ELF-1 (cell line): ENCODE measurements around the gene SLC30A1.
"Not testable (repeated sequence)": the region's sequence is repeated elsewhere in the genome, so short reads cannot be mapped to it uniquely, and the experiment has no call there.

Experiments used
- DNase-seq: peaks from one replicate; pipeline ENCODE4 v3.0.0-alpha.2; 2016; ENCODE audit warnings: low read depth, low spot score

SLC30A1 gene

DNA sequence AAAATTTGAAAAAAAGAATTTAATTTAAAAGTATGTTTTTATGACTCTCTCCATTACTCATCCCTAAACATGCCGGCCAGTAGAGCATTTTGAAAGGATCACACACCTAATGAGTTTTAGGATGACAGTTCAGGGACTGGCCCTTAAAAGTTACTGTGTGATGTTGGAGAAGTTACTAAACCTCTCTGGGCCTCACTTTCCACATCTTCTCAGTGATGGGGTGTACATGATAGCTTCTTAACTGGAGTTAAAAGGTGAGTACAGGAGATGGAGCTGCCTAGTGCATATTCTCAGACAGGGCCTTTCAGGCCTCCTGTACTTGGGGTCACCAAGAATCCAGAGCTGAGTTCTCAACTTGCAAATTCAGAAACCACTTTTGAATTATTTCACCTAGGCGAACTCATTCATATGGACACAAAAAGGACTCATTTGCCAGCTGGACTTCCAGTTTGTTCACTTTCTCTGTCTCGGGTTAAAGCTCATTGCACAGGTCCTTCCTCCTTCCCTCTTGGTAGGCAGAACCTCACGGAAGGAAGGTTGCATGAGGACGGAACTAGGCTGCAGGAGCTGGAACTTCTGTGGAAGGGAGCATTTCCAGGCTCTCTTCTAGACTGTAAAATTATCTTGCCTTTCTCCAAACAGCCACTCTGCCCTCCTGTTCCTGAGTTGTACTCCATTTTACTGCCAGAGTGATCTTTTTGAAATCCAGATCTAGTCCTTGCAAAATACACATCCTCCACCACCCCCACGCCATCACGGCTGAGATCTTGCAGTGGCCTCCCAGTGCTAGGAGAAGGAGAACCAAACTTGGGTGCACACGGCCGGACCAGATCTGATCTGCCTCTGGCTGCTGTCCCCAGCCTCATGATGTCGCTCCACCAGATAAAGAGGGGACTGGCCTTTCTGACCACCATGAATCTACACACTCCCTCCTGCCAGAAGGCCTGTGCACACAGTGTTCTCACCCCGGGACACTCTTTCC lies 4.3 kb upstream of the SLC30A1 start:
- no peak for DNase-seq

DNA sequence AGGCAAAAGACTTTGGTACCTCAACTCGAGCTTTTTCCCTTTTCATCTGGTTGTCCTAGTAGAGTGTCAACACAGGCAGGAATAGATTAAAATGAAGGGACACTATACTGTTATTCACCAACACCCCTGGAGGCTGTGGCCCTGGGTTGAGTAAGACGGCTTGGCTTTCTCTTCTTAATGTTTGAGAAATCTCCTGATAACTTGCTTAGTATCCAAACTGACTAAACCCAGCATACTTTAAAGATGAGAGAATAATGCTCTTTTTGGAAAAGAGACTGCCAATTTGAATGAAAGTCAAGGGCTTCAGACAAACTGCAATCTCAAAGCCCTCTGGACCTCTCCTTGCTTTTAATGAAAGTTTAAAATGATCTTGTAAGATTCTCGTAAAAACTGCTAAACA lies 2.6 kb upstream of the SLC30A1 start:
- no peak for DNase-seq

DNA sequence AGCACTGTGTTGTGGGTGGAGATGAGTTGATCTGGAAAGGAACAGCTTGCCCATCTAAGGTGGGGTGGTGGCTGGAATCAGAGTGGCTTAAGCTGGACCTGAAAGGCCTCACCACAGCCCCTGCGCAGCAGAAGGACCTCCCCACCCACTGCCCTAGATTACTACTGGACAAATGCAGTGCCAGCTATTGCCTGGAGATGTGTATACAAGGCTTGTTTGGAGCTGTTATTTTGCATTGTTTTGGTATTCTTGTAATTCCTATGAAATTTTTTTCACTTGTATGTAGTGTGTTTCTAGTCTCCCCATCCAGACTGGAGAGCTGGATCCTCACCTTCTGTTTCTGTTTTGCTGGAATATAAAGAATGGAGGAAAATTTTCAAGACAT lies 1.3 kb upstream of the SLC30A1 start:
- peak; percentile 7 for DNase-seq

DNA sequence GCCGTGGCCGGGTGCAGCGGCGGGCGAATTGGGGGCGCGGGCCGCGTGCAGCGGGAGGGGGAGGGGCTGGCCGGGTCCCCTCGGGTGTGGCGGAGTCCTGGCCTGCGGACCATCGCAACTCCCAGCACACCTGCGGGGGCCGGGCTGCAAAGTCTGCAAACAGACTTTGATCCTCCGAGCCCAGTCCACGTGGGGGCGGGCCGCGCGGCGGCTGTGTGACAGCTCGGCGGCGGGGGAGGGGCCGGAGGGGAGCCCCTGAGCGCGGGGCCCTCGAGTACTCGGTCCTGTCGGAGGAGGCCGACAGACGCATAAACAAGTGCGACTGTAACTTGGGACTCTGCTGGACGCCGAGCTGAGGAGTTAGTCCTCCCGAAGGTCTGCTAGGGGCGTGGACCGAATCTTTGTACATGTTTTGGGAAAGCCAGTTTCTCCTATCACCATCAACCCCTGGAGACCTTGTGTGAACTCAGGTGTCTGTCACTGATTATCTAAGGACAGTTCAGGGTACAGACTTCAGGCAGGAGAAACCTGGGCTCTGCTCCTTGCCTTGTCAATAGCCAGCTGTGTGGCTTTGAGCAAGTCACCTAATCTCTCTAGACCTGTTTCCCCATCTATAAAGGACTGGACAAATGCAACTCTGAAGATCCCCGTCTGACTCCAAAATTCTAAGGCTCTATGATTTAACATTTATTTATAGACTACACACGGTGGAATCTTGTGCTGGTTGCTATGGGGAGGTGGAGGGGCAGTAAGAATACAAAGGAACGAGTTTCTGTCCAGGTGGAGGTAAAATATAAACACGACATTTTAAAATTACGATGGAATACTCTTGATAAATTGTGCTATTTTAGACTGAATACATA lies 710 bp upstream of the SLC30A1 start:
- DNase-seq, result peak; percentile 73

DNA sequence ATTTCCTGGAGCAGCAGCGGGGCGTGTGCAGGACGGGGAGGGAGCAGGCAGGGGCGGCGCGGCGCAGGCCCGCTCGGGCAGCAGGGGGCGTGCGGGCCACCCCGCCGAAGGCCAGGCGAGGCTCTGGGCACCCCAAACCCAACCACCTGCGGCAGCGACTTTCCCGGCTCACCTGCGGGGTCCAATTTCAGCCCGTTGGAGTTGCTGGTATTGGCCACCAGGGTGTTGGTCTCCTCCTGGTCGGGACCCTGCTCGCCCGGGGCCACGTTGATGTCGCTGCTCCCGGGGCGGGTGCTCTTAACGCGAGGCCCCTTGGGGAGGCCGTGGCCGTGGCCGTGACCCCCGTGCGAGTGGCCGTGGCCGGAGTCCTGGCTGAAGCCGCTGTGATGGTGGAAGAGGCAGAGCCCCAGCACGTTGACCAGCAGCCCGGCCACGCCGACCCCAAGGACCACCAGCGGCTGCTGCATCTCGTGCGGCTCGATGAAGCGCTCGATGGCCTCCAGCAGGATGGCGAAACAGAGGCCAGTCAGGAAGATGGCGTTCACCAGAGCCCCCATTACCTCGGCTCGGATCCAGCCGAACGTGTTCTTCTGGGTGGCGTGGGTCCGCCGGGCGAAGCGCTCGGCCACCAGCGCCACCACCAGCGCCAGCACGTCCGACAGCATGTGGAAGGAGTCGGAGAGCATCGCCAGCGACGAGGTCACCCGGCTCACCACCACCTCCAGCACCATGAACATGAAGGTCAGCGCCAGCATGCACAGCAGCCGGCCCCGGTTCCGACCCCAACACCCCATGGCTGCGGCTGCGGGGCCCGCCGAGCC lies 932 bp downstream of the SLC30A1 start:
- peak; percentile 88 for DNase-seq

DNA sequence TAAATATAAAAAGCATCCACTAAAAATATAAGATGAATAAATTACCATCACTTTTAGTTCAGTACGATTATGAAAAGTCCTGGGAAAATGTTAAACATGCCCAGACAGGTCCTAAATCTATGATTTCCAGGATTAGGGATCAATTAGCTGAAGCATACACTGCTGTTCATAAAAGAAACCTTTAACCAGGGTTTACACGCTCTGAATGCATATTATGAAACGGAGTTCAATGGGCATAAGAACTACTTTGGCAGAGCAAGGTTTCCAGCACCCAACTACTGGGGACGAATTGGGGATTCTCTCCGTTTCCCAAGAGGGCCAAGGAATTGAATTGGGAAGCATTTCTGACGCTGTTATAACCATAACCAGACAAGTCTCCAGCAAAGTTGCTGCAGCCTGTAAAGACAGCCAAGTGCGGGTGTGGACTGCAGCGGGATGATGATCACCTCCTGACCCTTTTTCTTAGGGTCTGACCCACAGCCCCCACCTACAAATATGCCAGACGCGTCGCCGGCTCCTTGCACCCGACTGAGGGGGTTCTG lies 1.6 kb downstream of the SLC30A1 start:
- no peak for DNase-seq

DNA sequence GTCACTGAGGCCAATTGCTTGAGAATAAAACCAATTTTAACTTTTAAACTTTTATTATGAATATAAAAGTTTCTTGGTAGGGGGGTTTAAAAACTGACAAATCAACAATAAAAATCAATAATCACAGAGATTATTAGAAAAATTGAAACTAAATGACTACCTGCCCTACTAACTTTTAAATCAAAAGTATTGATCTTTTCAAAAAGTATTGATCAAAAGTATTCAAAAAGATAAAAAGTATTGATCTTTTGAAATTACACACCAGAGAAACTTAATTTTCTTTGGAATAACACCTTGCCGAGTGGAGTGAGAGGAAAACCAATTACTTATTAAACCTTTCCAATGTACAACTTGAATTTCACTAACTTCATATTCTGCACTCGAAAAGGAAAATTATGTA lies 2.2 kb downstream of the SLC30A1 start:
- no peak for DNase-seq

DNA sequence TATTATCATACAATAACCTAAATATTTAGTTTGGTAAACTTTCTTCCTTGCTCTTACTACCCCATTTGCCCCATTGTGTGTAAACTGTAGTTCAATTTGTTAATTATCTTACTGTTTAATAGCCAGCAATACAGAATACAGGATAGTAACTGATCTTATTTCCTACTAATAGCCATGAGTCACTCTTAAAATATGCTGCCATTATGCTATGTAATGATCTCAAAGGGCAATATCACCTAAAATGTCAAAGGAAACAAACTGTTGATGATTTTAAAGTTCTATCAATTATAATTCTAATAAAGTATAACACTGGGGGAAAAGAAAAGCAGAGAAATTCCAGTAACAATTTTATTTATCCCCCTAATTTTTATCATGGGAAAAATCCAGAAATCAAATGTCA lies 4.3 kb downstream of the SLC30A1 start:
- no peak for DNase-seq

DNA sequence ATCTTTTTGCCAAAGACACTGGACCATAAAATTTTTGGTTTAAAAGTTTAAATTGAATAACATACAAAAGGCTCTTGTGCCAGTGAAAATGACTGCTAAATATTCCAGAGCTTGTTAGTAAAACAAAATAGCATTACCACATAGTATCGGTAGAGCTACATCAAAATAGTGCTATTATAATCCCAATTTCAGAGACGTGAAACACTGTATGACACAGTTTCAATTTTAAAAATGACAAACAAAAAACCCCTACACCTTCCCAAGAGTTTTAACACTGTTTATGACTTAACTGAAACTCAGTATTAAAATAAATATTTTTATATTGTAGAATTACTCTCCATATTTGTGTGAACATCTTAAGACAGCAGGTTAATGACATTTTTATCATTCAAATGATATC lies 7.0 kb downstream of the SLC30A1 start:
- no peak for DNase-seq

DNA sequence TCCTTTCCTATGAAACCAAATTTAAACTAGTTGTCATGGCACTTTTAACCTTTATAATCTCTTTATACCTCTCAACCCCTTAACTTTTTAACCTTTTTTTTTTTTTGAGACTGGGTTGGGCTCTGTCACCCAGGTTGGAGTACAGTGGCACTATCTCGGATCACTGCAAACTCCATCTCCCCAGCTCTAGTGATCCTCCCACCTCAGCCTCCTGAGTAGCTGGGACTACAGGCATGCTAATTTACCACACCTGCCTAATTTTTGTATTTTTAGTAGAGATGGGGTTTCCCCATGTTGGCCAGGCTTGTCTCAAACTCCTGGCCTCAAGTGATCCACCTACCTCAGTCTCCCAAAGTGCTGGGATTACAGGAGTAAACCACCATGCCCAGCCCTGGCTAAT lies 8.6 kb downstream of the SLC30A1 start:
- DNase-seq, result not testable (repeated sequence)

DNA sequence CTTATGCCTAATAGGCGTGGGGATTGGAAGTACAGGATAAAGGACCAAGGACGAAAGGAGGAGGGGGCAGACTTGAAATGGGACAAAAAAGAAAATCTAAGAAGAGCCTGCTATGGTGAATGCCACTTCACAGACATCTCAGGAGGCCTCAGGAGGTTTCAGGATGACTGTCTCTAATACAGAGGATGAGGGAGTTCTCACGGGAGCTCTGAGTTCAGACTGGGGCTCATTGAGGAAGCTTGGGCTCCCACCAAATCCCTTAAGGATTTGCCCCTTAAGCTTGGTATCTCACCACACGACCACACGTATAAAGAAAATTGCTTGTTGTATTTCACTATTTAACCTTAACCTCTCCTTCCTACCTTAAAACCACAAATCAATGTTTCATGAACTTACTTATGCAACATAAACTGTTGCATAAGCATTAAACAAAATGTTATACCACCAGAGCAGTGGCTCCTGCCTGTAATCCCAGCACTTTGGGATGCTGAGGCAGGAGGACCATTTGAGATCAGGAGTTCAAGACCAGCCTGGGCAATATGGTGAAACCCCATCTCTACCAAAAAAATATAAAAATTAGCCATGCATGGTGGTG lies 12.4 kb downstream of the SLC30A1 start:
- DNase-seq, result no peak

DNA sequence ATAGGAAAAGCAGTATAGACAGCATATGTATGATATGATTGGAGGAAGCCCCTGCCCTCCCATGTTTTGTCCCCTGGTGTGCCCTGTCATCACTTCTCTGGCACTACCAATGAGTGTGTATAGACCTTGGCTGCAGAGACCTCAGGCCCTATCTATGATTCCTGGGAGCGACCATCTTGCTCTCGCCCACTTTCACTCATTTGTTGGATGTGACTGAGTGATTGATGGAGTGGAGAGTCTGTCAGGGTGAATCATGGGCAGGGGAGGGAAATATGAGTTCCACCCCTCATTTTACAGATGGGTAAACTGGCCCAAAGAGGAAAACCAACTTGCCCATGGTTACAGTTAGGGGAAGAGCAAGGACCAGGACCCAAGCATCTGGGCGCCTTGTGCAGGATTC lies 14.9 kb downstream of the SLC30A1 start:
- DNase-seq, result no peak

DNA sequence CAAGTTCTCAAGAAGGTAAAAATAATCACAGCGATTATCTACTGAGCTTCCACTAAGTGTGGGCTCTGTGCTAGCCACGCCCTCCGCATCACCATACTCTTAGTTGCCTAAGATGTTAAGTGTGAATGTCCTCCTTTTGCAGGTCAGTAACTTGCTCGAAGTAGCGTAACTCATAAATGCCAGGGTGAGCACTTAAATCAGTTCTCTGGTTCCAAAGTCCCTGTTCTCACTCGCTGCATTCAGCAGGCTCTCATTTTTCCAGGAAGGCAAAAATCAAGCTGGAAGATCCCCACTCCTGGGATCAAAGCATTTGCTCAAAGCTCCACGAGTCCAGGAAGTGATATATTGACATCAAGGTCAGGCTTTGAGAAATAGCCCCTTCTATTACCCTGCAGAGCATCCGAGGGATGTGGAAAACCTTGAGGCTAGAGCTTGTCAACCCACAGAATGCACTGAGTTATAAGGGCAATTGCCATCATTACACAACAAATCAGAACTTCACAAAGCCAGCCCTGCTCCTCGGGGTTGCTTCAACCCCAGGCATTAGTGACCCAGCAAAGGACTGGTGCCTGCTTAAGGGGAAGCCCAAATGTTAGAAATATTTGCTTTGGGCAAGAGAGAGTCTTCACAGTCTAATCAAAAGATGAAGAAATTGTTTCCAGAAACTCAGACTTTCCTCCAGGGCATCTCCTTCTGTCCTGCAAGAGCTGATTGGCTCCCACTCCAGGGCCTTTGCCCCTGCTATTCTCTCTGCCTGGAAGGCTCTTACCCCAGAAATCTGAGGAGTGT lies 19.5 kb downstream of the SLC30A1 start:
- DNase-seq, result no peak

DNA sequence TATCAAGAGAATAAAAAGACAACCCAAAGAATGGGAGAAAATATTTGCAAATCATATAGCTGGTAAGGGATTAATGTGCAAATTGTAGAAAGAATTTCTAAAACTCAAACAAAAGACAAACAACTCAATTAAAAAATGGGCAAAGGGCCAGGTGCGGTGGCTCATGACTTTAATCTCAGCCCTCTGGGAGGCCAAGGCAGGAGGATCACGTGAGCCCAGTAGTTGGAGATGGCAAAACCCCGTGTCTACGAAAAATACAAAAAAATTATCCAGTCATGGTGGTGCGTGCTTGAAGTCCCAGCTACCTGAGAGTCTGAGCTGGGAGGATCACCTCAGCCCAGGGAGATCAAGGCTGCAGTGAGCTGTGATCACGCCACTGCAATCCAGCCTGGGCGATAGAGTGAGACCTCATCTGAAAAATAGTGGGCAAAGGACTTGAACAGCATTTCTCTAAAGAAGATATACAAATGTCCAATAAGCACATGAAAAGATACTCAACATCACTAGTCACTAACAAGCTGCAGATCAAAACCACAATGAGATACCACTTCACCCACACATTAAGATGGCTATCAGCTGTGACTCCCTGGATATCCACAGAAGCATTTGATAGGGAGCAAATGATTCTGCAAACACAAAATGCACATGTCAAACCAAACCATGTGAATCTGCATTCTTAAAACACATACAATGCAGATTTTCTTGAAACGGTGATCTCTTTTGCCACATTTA lies 20.9 kb downstream of the SLC30A1 start:
- DNase-seq, result no peak

DNA sequence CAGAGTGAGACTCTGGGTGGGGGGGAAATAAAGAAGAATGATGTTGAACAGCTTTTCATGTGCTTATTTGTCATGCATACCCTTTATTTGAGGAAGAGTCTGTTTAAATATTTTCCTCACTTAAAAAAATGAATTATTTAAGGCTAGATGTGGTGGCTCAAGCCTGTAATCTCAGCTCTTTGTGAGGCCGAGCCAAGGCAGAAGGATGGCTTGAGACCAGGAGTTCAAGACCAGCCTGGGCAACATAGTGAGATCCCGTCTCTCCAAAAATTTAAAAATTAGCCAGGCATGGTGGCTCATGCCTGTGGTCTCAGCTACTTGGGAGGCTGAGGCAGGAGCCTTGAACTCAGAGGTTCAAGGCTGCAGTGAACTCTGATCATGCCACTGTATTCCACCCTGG lies 25.4 kb downstream of the SLC30A1 start:
- no peak for DNase-seq

DNA sequence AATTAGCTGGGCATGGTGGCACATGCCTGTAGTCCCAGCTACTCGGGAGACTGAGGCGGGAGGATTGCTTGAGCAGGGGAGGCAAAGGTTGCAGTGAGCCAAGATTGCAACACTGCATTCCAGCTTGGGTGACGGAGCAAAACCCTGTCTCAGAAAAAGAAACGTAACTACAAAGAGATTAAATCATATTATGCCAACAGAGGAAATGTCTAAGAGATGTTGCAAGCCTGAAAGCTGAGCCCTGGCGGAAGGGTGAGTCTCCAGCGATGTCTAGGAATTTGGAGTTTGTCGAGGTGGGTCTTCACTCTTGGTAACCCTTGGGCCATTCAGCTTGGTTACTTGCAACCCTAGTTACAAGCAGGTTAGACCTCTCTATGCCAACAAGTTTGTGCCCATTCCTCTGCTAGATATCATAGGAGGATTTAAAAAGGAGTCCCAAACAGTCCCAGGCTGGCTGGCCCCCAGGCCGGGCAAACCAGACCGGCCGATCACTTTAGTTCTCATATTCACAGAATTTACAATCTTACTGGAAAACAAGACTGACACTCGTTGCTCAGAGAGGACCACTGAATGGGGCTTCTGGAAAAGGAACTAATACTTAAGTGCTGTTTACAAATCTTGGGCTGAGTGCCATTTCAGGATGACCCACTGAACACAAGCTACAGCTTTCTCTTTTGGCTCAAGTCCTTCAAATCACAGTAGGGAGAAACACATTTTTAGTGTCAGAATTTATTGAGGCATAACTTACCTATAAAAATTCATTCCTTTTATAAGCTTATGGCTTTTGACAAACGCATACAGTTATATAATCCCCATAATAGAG lies 27.1 kb downstream of the SLC30A1 start:
- DNase-seq, result peak; percentile 25

DNA sequence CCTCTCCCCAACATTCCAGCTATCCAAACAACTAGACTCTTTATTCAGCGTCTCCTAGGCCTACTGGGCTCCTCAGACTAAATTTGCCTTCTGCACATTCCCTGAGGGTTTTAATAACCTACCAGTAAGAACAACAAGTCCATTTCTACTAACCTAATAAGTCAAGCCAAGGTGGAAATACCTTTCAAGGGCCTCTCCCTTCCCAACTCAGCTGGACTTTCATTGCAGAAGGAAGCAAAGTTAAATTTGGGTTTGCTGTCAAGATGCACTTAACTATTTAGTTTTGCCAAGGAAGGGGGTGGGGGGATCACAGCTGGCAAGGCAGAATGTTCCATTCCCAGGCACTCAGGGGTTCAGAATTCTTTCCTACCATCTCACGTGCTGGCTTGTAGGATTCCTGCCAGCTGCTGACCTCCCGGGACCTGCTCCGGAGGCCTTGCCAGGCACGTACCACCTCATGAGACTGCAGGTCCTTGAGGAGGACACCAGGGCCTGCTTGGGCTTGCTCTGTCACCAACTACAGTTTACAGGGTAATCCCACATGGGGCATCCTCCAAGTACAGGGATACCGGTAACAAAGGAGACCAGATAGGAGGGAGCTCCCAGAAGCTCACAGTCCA lies 29.8 kb downstream of the SLC30A1 start:
- no peak for DNase-seq
